RPMI8226 (cell line): Measurements from ENCODE around the gene SHC3.
"Not testable (repeated sequence)": the region's sequence is repeated elsewhere in the genome, so short reads cannot be mapped to it uniquely, and the experiment has no call there.

Experiments
- DNase-seq: peaks from one replicate; pipeline ENCODE4 v3.0.0-alpha.2; 2015

The SHC3 gene

GRCh38 chr9:89177944-89178829, at the start of gene SHC3:
TSS of gene SHC3 (minus strand) at chr9:89178818. CDS start at chr9:89178460, 358 bp downstream.
- peak; percentile 50 for DNase-seq

GRCh38 chr9:89225991-89226471, 47.4 kb upstream of the SHC3 start:
- DNase-seq: no peak

DNA sequence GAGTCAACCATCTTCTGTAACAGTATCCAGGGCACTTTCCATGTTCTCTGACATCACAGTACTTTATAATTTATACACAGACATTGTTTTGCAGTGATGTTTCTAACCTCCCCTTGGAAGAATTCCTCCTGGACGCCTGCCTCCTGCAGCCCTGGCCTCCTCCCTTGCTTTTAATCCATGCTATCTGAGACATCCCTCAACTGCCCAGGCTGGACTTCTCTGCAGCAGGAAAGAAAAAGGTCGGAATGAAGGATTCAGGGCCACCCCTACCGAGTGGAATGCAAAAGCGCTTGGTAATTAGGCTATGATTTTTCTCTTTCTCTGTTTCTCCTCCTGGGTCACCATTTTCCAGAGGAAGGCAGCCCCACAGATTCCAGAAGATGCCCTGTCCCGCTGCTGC, 47.0 kb upstream of the SHC3 start:
- no peak for DNase-seq

GRCh38 chr9:89225036-89225435, 46.4 kb upstream of the SHC3 start:
- no peak for DNase-seq

GRCh38 chr9:89224633-89225032, 46.0 kb upstream of the SHC3 start:
- DNase-seq: no peak

- DNase-seq: no peak
Observed at GRCh38 chr9:89223396-89223977, 44.9 kb upstream of the SHC3 start.

DNA sequence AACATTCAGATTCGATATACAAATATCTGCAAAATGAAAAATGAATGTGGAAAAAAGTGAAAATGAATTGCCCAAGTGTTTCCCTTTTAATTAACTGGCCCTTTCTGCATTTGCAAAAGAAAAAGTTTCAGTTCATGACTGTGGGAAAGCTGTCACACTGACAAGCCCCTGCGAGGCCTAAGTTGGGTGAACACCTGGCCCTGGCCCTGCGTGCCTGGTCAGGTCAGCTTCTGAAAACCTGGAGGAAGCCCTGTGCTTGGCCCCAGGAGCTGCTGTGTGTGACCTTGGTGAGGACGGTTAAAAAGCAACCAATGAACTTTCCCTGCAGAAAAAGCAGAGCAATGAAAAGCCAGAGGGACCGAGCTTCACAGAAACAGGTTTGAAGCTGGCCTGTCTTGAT, 41.0 kb upstream of the SHC3 start:
- DNase-seq: peak; percentile 54

DNA sequence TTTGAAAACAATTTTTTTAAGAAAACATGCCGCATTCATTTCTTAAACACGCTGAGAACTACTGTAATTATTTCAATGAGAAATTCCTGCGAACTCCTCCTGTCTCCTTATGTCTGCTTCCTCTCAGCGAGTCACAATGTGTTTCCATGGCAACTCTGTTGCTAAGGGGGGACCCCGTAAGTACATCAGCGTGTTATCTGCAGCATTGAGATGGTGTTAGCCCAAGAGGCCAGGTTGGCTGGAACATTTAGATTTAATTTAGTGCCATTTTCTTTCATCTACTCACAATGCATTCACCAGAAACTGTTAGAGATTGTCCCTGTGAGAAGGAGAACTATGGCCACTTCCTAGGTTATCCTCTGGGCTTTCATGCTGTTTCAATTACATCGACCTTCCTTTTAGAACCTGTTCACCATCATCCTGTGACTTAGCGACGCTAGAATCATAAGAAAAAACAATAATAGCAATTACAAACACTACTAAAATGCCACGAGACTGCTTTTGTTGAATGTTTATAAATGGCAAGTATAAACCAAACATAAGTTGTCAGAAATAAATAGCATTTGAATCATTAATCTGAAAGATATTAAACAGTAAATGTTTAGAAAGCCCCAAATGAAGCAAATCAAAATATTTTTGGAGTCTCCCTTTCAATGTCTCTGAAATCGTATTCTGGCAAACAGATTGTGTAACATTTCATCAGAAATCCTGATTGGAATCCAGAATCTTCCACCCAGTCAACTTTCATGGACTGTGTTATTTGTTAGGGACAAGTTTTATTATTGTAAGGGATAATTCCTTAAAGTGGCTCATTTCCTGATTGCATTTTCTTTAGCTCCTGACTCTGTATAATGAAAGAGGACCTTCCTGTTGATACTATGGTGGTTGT, 39.7 kb upstream of the SHC3 start:
- DNase-seq: no peak

DNA sequence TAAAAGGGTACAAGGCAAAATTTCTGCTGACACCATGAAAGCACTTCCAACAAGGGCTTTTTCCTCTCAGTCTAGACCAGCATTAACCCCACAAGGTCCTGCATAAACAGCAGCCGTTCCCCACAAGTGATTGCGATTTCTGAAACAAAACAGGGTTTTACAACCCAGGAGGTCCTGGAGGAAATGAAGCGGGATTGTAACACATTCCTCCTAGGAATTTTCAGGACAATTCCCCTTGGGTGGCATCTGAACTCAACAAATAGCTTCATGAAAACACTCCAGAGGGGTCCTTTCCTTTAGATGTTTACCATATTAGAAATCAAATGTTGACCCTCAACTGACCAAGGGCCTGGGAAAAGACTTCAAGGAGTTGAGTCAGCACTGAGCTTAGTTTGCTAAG, 36.7 kb upstream of the SHC3 start:
- DNase-seq: no peak

- no peak for DNase-seq
Observed at GRCh38 chr9:89213396-89213880, 34.8 kb upstream of the SHC3 start.

GRCh38 chr9:89212171-89212570, 33.6 kb upstream of the SHC3 start:
- no peak for DNase-seq

DNA sequence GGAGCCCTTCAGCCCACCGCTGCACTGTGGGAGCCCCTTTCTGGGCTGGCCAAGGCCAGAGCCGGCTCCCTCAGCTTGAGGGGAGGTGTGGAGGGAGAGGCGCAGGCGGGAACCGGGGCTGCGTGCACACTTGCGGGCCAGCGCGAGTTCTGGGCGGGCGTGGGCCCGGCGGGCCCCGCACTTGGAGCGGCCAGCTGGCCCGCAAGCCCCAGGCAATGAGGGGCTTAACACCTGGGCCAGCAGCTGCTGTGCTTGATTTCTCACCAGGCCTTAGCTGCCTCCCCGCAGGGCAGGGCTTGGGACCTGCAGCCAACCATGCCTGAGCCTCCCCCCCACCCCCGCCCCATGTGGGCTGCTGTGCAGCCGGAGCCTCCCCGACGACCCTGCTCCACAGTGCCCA, 30.7 kb upstream of the SHC3 start:
- not testable (repeated sequence) for DNase-seq

- DNase-seq: no peak
Observed at GRCh38 chr9:89207026-89207425, 28.4 kb upstream of the SHC3 start.

GRCh38 chr9:89204801-89205200, 26.2 kb upstream of the SHC3 start:
- DNase-seq: no peak

- no peak for DNase-seq
Observed at GRCh38 chr9:89195131-89195797, 16.6 kb upstream of the SHC3 start.

- no peak for DNase-seq
Observed at GRCh38 chr9:89194421-89195130, 16.0 kb upstream of the SHC3 start.

DNA sequence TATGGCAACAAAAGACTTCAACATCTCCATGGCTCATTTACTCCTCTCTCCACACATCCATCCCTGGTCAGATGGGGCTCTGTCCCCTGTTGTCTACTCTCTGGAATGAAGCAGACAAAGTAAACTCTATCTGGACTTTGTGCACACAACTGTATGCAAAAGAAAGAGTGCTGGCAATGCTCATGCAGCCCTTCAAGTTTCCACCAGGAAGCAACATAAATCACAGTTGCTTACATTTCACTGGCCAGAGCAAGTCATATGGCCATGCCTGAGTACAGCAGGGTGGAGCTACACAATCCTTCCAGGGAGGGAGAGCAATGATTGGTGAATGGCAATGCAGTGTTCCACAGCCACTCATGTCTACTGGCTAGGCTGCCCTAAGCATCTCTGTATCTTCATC, 12.4 kb upstream of the SHC3 start:
- no peak for DNase-seq

GRCh38 chr9:89189215-89189614, 10.6 kb upstream of the SHC3 start:
- DNase-seq: no peak

DNA sequence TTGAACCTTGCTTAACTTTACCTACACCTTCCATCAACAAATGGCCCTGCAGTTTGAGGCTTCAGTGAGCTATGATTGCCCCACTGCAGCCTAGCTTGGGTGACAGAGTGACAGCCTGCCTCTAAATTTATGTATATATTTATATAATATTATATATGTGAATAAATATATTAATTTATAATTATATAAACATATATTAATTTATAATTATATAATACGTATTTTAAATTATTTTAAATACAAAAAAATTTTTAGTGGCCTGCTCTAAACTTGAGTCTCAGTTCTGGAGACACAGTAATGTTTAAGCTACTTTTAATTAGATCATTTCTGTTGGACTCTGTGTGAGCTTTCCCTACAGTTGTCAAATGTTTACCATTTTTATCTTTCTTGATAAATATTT, 9.3 kb upstream of the SHC3 start:
- no peak for DNase-seq

DNA sequence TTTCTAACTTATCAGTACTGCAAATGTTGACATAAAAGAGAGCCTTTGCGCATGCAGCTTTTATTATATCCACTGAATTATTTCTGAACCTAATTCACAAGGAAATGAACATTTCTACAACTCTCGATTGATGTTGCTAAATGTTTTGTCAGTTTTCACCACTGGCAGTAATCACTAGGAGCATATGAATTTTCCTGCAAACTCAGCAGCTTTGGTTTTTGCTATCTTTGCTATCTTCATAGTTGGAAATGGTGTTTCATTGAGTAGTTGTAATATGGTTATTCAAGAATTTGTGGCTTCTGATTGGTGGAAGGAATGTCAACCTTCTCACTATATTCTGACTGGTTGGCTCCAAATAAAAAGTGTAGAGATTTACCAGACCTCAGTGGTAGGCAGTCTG, 8.9 kb upstream of the SHC3 start:
- no peak for DNase-seq

- no peak for DNase-seq
Observed at GRCh38 chr9:89186960-89187359, 8.3 kb upstream of the SHC3 start.

GRCh38 chr9:89185980-89186379, 7.4 kb upstream of the SHC3 start:
- DNase-seq: peak; percentile 53
